ENCODE data around the gene MT1A.
"Not testable (repeated sequence)": the region's sequence is repeated elsewhere in the genome, so short reads cannot be mapped to it uniquely, and the experiment has no call there.

Gene MT1A

DNA sequence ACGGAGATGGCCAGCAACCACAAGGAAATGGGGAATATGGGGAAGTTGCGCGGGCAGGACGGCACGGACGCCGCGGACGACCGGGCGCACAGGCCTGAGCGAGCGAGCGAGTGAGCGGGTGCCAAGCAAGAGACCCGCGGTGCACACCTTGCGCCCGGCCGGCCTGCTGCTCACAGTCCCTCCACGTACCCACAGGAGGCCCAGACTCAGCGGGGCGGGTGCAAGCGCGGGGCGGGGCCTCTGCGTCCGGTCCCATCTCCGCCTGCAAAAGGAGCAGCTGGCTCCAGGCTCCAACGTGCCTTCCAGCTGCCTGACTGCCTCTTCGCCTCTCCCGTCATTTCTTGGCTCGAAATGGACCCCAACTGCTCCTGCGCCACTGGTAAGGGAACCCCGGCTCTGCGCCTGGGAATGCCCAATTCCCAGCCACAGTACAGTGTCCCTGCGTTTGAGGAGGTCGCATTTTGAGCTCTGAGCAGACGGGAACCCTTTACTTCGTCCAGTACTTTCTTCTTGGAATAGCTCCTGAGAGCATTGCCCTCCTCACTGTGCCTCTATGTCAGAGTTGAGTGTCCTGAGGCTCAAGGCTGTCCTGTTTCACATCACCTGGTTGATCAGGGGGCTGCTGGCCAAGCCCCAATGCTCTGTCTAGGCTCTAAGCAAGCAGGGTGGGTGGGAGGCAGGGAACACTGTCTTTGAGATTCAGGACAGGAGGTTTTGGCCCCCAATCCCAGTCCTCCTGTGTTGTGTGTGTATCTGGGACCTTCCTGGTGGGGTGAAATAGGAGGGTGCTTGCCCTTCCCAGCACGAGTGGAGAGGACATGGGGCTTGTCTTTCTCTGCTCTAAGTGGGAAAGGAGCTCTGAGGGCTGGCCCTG, 21.0 kb upstream of the MT1A start:
- no peak for DNase-seq (ENCODE audit: low read depth)
- no peak overlapping the region for H3K4me3 ChIP-seq (ENCODE audit: low read depth, low read length)

DNA sequence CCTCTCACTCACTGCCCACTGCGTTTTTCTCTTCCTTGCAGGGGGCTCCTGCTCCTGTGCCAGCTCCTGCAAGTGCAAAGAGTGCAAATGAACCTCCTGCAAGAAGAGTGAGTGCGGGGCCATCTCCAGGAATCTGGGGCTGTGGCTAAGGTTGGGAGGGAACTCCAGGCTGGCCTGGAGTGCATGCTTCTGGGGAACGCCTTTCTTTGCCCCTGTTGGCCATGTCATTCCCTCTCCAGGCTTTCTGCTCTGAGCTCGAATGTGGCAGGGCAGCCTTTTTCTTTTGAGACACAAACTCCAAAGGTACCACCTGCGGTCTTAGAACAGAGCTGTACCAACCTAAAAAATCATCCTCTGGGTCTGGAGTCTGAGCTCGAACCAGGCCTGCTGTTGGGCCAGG, 20.3 kb upstream of the MT1A start:
- DNase-seq (ENCODE audit: low read depth) = no peak
- TF ChIP-seq, protein P1, sequence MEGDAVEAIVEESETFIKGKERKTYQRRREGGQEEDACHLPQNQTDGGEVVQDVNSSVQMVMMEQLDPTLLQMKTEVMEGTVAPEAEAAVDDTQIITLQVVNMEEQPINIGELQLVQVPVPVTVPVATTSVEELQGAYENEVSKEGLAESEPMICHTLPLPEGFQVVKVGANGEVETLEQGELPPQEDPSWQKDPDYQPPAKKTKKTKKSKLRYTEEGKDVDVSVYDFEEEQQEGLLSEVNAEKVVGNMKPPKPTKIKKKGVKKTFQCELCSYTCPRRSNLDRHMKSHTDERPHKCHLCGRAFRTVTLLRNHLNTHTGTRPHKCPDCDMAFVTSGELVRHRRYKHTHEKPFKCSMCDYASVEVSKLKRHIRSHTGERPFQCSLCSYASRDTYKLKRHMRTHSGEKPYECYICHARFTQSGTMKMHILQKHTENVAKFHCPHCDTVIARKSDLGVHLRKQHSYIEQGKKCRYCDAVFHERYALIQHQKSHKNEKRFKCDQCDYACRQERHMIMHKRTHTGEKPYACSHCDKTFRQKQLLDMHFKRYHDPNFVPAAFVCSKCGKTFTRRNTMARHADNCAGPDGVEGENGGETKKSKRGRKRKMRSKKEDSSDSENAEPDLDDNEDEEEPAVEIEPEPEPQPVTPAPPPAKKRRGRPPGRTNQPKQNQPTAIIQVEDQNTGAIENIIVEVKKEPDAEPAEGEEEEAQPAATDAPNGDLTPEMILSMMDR (IDR thresholded peaks at IDR 0.05; ENCODE audit: insufficient read depth, low read depth, low read length, missing control alignments) = no peak
- no peak overlapping the region for H3K4me3 ChIP-seq (ENCODE audit: low read depth, low read length)

More for the DNA sequence above, 21.0 kb upstream of the MT1A start:
- TF ChIP-seq, protein P1 (IDR thresholded peaks at IDR 0.05; ENCODE audit: insufficient read depth, low read depth, low read length, missing control alignments) = no peak

DNA sequence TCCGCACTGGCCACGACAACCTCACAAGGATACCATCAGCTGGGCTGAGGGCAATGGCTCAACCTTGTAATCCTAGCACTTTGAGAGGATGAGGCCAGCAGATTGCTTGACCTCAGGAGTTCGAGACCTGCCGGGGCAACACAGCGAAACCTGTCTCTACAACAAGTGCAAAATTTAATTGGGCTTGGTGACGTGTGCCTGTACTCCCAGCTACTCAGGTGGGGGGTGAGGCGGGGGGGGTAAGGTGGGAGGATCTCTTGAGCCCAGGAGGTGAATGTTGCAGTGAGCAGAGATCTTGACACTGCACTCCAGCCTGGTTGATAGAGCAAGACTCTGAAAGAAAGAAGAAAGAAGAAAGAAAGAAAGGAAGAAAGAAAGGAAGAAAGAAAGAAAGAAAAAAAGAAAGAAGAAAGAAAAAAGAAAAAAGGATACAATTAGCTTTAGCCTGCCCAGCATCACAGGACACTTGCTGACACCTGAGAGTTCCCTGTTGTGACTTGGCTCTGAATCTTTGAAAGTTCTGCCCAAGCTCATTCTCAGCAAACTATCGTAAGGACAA, 18.0 kb upstream of the MT1A start:
- TF ChIP-seq, protein P1 (IDR thresholded peaks at IDR 0.05; ENCODE audit: insufficient read depth, low read depth, low read length, missing control alignments) = no peak
- H3K4me3 ChIP-seq (ENCODE audit: low read depth, low read length) = no peak overlapping the region
- DNase-seq (ENCODE audit: low read depth) = no peak

DNA sequence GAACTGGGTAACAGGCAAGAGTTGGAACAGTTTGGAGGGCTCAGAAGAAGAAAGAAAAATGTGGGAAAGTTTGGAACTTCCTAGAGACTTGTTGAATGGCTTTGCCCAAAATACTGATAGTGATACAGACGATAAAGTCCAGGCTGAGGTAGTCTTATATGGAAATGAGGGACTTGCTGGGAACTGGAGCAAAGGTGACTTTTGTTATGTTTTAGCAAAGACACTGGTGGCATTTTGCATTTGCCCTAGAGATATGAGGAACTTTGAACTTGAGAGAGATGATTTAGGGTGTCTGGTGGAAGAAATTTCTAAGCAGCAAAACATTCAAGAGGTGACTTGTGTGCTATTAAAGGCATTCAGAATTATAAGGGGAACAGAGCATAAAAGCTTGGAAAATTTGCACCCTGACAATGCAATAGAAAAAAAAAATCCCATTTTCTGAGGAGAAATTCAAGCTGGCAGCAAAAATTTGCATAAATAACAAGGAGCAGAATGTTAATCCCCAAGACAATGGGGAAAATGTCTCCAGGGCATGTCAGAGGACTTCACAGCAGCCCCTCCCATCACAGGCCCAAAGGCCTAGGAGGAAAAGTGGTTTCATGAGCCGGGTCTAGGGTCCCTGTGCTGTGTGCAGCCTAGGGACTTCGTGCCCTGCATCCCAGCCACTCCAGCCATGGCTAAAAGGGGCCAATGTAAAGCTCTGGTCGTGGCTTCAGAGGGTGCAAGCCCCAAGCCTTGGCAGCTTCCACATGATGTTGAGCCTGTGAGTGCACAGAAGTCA, 16.6 kb upstream of the MT1A start:
- not testable (repeated sequence) for H3K4me3 ChIP-seq (ENCODE audit: low read depth, low read length); DNase-seq (ENCODE audit: low read depth)

DNA sequence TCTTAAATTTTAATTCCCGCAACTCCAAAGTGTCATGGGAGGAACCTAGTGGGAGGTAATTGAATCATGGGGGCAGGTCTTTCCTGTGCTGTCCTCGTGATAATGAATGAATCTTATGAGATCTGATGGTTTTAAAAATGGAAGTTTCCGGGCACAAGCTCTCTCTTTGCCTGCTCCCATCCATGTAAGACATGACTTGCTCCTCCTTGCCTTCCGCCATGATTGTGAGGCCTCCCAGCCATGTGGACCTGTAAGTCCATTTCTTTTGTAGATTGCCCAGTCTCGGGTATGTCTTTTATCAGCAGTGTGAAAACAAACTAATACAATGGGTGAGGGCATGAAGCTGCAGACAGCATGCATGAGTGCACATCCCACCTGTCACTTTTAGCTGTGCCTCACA, 15.3 kb upstream of the MT1A start:
- not testable (repeated sequence) for H3K4me3 ChIP-seq (ENCODE audit: low read depth, low read length); DNase-seq (ENCODE audit: low read depth)

DNA sequence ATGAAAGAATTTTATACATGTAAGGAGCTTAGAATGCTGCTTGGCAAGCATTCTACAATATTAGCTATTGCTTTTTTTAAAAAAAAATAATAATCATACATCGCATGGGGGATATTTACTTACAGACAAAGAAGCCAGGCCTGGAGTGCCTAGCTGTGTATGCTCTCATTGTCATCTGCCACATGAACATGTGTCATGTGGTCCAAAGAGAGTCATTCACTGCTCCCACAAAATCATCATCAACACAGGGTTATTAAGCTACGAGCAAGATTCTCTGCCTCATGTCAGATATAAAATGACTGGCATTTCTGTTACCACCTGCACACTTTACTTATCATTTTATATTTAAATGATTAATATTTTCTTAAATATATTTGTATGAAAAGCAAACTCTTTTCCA, 14.8 kb upstream of the MT1A start:
- DNase-seq (ENCODE audit: low read depth) = no peak
- TF ChIP-seq, protein P1 (IDR thresholded peaks at IDR 0.05; ENCODE audit: insufficient read depth, low read depth, low read length, missing control alignments) = no peak
- H3K4me3 ChIP-seq (ENCODE audit: low read depth, low read length) = no peak overlapping the region

DNA sequence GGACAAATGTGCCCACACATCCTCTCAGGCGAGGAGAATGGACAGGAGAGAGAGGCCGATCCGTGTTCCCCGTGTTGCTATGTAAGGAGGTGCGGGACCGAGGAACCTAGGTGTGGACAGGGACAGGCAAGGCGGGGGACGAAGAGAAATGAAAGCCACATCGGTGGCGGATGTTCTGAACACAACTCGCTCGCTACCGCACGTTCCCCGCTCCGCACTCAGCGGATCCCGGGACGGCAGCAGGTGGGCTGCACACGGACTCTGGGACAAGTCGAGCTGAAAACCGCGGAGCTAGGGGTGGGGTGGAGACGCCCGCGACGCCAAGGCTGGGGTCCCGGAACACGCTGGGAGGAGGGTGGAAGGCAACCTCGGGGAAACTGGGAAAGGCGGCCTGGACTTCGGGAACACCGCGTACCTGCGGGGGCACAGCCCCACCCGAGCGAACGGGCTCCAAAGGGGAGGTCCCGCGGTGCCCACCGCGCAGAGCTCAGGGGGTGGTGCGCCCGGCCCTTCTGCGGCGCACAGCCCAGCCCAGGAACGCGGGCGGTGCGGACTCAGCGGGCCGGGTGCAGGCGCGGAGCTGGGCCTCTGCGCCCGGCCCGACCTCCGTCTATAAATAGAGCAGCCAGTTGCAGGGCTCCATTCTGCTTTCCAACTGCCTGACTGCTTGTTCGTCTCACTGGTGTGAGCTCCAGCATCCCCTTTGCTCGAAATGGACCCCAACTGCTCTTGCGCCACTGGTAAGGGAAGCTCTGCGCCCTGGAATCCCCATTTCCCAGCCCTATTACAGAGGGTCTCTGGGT, 13.1 kb upstream of the MT1A start, which contains the start of gene MT1E:
Gene MT1E (plus strand): TSS at position 642 of the 803 bp plus-strand sequence. CDS start 71 bp downstream, at position 713.
- TF ChIP-seq, protein P1 (IDR thresholded peaks at IDR 0.05; ENCODE audit: insufficient read depth, low read depth, low read length, missing control alignments) = no peak
- peak; percentile 41 for DNase-seq (ENCODE audit: low read depth)
- H3K4me3 ChIP-seq (ENCODE audit: low read depth, low read length) = no peak within 1 kb of the TSS

Measured in GM12865 (cell line).